ENCODE data around the gene PTPRU.

PTPRU gene

DNA sequence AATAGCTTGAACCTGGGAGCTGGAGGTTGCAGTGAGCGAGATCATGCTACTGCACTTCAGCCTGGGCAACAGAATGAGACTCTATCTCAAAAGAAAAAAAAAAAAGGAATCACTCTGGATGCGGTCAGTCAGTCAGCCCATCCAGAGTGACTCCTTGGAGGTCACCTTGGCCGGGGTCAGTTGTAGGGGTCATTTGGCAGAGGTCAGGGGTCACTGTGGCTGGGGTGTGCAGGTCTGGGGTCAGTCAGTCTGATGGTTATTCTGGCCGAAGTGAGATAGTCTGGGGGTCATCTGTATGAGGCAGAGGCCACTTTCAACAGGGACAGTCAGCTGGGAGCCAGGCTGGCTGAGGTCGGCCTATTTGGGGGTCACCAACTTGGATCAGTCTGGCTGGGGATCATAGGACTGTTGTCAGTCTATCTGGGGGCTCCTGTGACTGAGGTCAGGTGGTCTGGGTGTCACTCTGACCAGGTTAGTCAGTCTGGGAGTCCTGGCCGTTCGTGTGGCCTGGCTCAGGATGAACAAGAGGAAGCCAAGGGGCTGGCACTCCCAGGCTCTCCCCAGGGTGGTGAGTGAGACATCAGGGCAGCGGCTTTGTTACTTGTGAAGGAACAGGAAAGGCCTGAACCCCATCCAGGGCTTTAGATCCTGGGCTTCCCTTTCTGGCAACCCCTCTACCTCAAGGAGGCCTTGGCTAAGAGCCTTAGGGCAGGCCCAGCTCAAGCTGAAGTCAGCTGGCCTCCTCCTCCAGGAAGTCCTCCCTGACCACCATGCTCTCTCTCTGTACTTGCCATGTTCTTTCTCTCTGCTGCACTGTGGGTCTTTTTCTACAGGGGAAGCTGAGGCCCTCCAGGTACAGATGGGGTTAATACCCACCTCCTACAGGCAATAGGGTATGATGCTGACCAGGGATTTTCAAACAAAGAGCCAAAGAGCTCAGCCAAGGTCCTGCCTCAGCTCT, 15.1 kb downstream of the PTPRU start:
- no peaks in the 10 kb centered on the region for H3K36me3 ChIP-seq (ENCODE audit: control insufficient read depth in 1 of 2, insufficient read depth in 2 of 2, low read length in 2 of 2)
- no peak overlapping the region for H3K27ac ChIP-seq (ENCODE audit: low read depth, low read length)
- H3K27me3 ChIP-seq (ENCODE audit: control insufficient read depth in 1 of 2, insufficient read depth in 2 of 2, low read length in 2 of 2) = peaks cover 0 to 1% of the 10 kb centered on the region in 2 donors
- H3K9ac ChIP-seq (ENCODE audit: low read depth in 1 of 2, low read length in 2 of 2) = no peak overlapping the region
- H3K9me3 ChIP-seq (ENCODE audit: control insufficient read depth in 1 of 2, low read length in 2 of 2) = no peaks in the 10 kb centered on the region
- H3K4me1 ChIP-seq (ENCODE audit: control insufficient read depth in 1 of 2, insufficient read depth in 2 of 2, low read length in 2 of 2) = no peaks in the 10 kb centered on the region
- H3K4me3 ChIP-seq (ENCODE audit: low read depth in 1 of 2, low read length in 2 of 2) = no peak overlapping the region

GRCh38 chr1:29253180-29253579, 16.9 kb downstream of the PTPRU start:
- Histone ChIP-seq H3K36me3 (ENCODE audit: control insufficient read depth in 1 of 2, insufficient read depth in 2 of 2, low read length in 2 of 2) (no peaks in the 10 kb centered on the region), H3K27me3 (ENCODE audit: control insufficient read depth in 1 of 2, insufficient read depth in 2 of 2, low read length in 2 of 2) (peaks cover 7 to 9% of the 10 kb centered on the region in 2 donors), H3K4me3 (ENCODE audit: low read depth in 1 of 2, low read length in 2 of 2) (no peak overlapping the region), H3K27ac (ENCODE audit: low read depth, low read length) (no peak overlapping the region), H3K4me1 (ENCODE audit: control insufficient read depth in 1 of 2, insufficient read depth in 2 of 2, low read length in 2 of 2) (no peaks in the 10 kb centered on the region), H3K9ac (ENCODE audit: low read depth in 1 of 2, low read length in 2 of 2) (no peak overlapping the region), H3K9me3 (ENCODE audit: control insufficient read depth in 1 of 2, low read length in 2 of 2) (no peaks in the 10 kb centered on the region)

- Histone ChIP-seq H3K27me3 (ENCODE audit: control insufficient read depth in 1 of 2, insufficient read depth in 2 of 2, low read length in 2 of 2) (peaks cover 19 to 21% of the 10 kb centered on the region in 2 donors), H3K4me1 (ENCODE audit: control insufficient read depth in 1 of 2, insufficient read depth in 2 of 2, low read length in 2 of 2) (peaks cover 0 to 3% of the 10 kb centered on the region in 2 donors), H3K9ac (ENCODE audit: low read depth in 1 of 2, low read length in 2 of 2) (no peak overlapping the region), H3K27ac (ENCODE audit: low read depth, low read length) (no peak overlapping the region), H3K9me3 (ENCODE audit: control insufficient read depth in 1 of 2, low read length in 2 of 2) (no peaks in the 10 kb centered on the region), H3K4me3 (ENCODE audit: low read depth in 1 of 2, low read length in 2 of 2) (no peak overlapping the region), H3K36me3 (ENCODE audit: control insufficient read depth in 1 of 2, insufficient read depth in 2 of 2, low read length in 2 of 2) (no peaks in the 10 kb centered on the region)
Measured at GRCh38 chr1:29254346-29254745, 18.0 kb downstream of the PTPRU start.

- Histone ChIP-seq H3K9me3 (ENCODE audit: control insufficient read depth in 1 of 2, low read length in 2 of 2) (no peaks in the 10 kb centered on the region), H3K27me3 (ENCODE audit: control insufficient read depth in 1 of 2, insufficient read depth in 2 of 2, low read length in 2 of 2) (peaks cover 21 to 22% of the 10 kb centered on the region in 2 donors), H3K27ac (ENCODE audit: low read depth, low read length) (no peak overlapping the region), H3K4me1 (ENCODE audit: control insufficient read depth in 1 of 2, insufficient read depth in 2 of 2, low read length in 2 of 2) (peaks cover 0 to 3% of the 10 kb centered on the region in 2 donors), H3K36me3 (ENCODE audit: control insufficient read depth in 1 of 2, insufficient read depth in 2 of 2, low read length in 2 of 2) (no peaks in the 10 kb centered on the region), H3K9ac (ENCODE audit: low read depth in 1 of 2, low read length in 2 of 2) (no peak overlapping the region), H3K4me3 (ENCODE audit: low read depth in 1 of 2, low read length in 2 of 2) (no peak overlapping the region)
Measured at GRCh38 chr1:29255134-29255666, 18.9 kb downstream of the PTPRU start.

DNA sequence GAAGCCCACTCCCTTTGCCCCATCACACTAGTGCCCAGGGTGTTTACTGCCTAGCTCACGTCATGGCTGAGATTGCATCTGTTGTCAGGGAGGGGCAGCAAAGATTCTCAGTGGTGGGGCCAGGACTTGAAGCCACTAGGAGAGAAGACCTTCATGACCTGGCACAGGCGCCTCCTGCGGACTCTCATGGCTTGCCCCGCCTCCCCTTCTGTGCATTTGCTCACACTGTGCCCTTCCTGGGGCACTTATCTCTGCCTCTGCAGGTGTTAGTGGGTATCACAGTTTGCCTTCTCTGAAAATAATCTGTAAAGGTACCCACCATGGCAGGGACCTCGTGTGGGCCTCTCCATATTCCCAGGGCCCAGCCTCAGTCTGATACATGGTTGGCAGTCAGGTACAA, 20.1 kb downstream of the PTPRU start:
- H3K36me3 ChIP-seq (ENCODE audit: control insufficient read depth in 1 of 2, insufficient read depth in 2 of 2, low read length in 2 of 2) = no peaks in the 10 kb centered on the region
- peaks cover 0 to 3% of the 10 kb centered on the region in 2 donors for H3K4me1 ChIP-seq (ENCODE audit: control insufficient read depth in 1 of 2, insufficient read depth in 2 of 2, low read length in 2 of 2)
- peaks cover 29 to 31% of the 10 kb centered on the region in 2 donors for H3K27me3 ChIP-seq (ENCODE audit: control insufficient read depth in 1 of 2, insufficient read depth in 2 of 2, low read length in 2 of 2)
- no peak overlapping the region for H3K27ac ChIP-seq (ENCODE audit: low read depth, low read length)
- H3K9ac ChIP-seq (ENCODE audit: low read depth in 1 of 2, low read length in 2 of 2) = no peak overlapping the region
- H3K4me3 ChIP-seq (ENCODE audit: low read depth in 1 of 2, low read length in 2 of 2) = no peak overlapping the region
- no peaks in the 10 kb centered on the region for H3K9me3 ChIP-seq (ENCODE audit: control insufficient read depth in 1 of 2, low read length in 2 of 2)

DNA sequence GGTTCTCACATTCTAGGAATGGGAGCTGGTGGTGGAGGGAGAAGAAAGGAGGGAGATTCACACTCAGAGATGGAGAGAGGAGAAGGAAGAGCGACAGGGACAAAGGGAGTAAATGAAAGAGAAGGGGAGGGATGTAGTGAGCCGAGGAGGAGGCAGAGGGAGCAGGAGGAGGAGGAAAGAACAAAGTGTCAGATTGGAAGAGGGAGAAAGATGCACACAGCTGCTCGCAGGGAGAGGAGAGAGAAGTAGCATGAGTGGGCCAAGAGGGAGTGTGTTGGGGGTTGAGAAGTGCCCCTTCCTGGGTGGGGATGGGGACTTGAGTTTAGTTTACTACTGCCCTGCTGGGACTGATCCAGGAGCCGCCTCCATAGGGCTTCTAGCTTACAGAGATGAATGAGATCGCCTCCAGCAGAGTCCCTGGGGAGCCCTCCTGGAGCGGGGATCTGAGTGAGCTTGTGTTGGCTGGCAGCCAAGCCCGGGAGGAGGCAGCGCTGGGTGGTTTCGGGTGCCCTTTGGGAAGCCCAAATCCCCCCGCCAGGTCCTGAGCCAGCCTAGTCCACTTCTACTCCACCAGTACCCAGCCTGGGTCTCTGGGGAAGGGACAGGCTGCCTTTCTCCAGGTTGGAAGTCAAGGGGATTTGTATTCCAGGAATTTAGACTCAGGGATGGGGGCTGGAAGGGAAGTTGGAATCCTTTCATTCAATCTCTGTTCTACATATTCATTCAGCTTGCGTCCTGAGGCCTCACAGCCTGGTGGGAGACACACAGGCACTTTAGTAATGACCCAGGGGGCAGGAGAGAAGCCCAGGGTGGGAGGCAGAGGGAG, 20.9 kb downstream of the PTPRU start:
- Histone ChIP-seq H3K27me3 (ENCODE audit: control insufficient read depth in 1 of 2, insufficient read depth in 2 of 2, low read length in 2 of 2) (peaks cover 29 to 31% of the 10 kb centered on the region in 2 donors), H3K27ac (ENCODE audit: low read depth, low read length) (no peak overlapping the region)

DNA sequence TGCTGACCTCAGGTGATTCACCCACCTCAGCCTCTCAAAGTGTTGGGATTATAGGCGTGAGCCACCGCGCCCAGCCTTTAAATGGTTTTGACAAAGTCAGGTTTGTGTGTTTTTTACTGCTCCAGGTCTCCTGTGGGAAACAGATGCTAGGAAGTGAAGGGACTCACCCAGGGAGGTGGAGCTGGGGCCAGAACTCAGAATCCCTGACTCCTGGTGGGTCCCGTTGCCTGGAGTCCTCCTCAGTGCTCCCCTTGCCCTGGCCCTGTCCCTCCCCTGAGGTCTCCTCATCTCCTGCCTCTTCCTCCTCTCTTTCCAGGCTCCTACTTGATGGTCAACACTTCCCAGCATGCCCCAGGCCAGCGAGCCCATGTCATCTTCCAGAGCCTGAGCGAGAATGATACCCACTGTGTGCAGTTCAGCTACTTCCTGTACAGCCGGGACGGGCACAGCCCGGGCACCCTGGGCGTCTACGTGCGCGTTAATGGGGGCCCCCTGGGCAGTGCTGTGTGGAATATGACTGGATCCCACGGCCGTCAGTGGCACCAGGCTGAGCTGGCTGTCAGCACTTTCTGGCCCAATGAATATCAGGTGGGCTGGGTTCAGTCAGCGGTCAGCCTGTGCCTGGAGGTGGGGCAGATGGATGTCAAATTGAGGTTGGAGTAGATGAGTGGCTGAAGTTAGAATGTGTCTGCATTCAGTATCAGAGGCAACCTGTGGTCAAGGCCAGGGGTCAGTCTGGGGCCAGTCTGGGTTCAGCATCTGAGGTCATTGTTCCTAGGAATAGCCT, 22.1 kb downstream of the PTPRU start:
- Histone ChIP-seq H3K4me3 (ENCODE audit: low read depth in 1 of 2, low read length in 2 of 2) (no peak overlapping the region), H3K9me3 (ENCODE audit: control insufficient read depth in 1 of 2, low read length in 2 of 2) (no peaks in the 10 kb centered on the region), H3K4me1 (ENCODE audit: control insufficient read depth in 1 of 2, insufficient read depth in 2 of 2, low read length in 2 of 2) (peaks cover 0 to 3% of the 10 kb centered on the region in 2 donors), H3K27me3 (ENCODE audit: control insufficient read depth in 1 of 2, insufficient read depth in 2 of 2, low read length in 2 of 2) (peaks cover 29 to 31% of the 10 kb centered on the region in 2 donors), H3K9ac (ENCODE audit: low read depth in 1 of 2, low read length in 2 of 2) (no peak overlapping the region), H3K36me3 (ENCODE audit: control insufficient read depth in 1 of 2, insufficient read depth in 2 of 2, low read length in 2 of 2) (no peaks in the 10 kb centered on the region), H3K27ac (ENCODE audit: low read depth, low read length) (no peak overlapping the region)

More for the DNA sequence above, 20.9 kb downstream of the PTPRU start:
- no peak overlapping the region for H3K4me3 ChIP-seq (ENCODE audit: low read depth in 1 of 2, low read length in 2 of 2)
- H3K4me1 ChIP-seq (ENCODE audit: control insufficient read depth in 1 of 2, insufficient read depth in 2 of 2, low read length in 2 of 2) = peaks cover 0 to 3% of the 10 kb centered on the region in 2 donors
- no peaks in the 10 kb centered on the region for H3K36me3 ChIP-seq (ENCODE audit: control insufficient read depth in 1 of 2, insufficient read depth in 2 of 2, low read length in 2 of 2)
- no peaks in the 10 kb centered on the region for H3K9me3 ChIP-seq (ENCODE audit: control insufficient read depth in 1 of 2, low read length in 2 of 2)
- H3K9ac ChIP-seq (ENCODE audit: low read depth in 1 of 2, low read length in 2 of 2) = no peak overlapping the region

GRCh38 chr1:29258976-29259801, 22.9 kb downstream of the PTPRU start:
- Histone ChIP-seq H3K4me3 (ENCODE audit: low read depth in 1 of 2, low read length in 2 of 2) (peak overlapping the region; percentile 40 to 54), H3K36me3 (ENCODE audit: control insufficient read depth in 1 of 2, insufficient read depth in 2 of 2, low read length in 2 of 2) (no peaks in the 10 kb centered on the region), H3K27ac (ENCODE audit: low read depth, low read length) (no peak overlapping the region), H3K27me3 (ENCODE audit: control insufficient read depth in 1 of 2, insufficient read depth in 2 of 2, low read length in 2 of 2) (peaks cover 29 to 31% of the 10 kb centered on the region in 2 donors), H3K9ac (ENCODE audit: low read depth in 1 of 2, low read length in 2 of 2) (no peak overlapping the region), H3K9me3 (ENCODE audit: control insufficient read depth in 1 of 2, low read length in 2 of 2) (no peaks in the 10 kb centered on the region), H3K4me1 (ENCODE audit: control insufficient read depth in 1 of 2, insufficient read depth in 2 of 2, low read length in 2 of 2) (peaks cover 0 to 3% of the 10 kb centered on the region in 2 donors)

Measured in duodenal mucosa (tissue), 2 donors.